Measurements from ENCODE around the gene PRRC2B. TPM values are rescaled to one million over a fixed set of nuclear protein-coding genes. Genes with fewer than 3 reads are reported as not detected.

Gene PRRC2B
- total and polyA plus RNA-seq, 2 experiments from 2014 or later = 45.0 to 193 TPM

DNA sequence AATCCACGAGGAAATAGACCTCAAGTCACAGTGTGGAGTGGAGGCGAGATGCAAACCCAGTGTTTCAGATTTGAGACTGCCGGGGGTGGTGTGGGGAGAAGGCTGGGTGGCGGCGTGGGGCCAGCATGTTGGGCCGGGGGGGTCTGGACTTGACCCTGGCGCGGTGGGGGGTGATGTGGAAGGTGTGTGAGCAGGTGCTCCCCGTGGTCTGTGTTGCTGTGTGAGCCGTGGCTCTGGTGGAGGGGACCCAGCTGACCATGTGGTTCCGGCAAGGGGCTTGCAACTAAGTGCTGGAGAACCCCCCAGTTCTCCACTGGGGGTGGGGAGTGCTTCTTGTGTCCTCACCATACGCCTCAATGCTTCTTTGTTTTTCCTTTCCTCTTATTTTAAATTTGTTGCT is 25.8 kb downstream of the PRRC2B start (continued):
- TF ChIP-seq, protein P1, sequence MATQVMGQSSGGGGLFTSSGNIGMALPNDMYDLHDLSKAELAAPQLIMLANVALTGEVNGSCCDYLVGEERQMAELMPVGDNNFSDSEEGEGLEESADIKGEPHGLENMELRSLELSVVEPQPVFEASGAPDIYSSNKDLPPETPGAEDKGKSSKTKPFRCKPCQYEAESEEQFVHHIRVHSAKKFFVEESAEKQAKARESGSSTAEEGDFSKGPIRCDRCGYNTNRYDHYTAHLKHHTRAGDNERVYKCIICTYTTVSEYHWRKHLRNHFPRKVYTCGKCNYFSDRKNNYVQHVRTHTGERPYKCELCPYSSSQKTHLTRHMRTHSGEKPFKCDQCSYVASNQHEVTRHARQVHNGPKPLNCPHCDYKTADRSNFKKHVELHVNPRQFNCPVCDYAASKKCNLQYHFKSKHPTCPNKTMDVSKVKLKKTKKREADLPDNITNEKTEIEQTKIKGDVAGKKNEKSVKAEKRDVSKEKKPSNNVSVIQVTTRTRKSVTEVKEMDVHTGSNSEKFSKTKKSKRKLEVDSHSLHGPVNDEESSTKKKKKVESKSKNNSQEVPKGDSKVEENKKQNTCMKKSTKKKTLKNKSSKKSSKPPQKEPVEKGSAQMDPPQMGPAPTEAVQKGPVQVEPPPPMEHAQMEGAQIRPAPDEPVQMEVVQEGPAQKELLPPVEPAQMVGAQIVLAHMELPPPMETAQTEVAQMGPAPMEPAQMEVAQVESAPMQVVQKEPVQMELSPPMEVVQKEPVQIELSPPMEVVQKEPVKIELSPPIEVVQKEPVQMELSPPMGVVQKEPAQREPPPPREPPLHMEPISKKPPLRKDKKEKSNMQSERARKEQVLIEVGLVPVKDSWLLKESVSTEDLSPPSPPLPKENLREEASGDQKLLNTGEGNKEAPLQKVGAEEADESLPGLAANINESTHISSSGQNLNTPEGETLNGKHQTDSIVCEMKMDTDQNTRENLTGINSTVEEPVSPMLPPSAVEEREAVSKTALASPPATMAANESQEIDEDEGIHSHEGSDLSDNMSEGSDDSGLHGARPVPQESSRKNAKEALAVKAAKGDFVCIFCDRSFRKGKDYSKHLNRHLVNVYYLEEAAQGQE (IDR thresholded peaks at IDR 0.05; ENCODE audit: unreplicated experiment) = no peak
- TF ChIP-seq ZNF114 (CRISPR knock-in tag; IDR thresholded peaks at IDR 0.05) (no peak), STAT1 (IDR thresholded peaks at IDR 0.05; ENCODE audit: unreplicated experiment) (no peak), POLR2AphosphoS5 (IDR thresholded peaks at IDR 0.05; ENCODE audit: low read depth) (no peak), JUNB (IDR thresholded peaks at IDR 0.05; ENCODE audit: unreplicated experiment) (no peak), EZH2phosphoT487 (IDR thresholded peaks at IDR 0.05; ENCODE audit: unreplicated experiment) (no peak)

DNA sequence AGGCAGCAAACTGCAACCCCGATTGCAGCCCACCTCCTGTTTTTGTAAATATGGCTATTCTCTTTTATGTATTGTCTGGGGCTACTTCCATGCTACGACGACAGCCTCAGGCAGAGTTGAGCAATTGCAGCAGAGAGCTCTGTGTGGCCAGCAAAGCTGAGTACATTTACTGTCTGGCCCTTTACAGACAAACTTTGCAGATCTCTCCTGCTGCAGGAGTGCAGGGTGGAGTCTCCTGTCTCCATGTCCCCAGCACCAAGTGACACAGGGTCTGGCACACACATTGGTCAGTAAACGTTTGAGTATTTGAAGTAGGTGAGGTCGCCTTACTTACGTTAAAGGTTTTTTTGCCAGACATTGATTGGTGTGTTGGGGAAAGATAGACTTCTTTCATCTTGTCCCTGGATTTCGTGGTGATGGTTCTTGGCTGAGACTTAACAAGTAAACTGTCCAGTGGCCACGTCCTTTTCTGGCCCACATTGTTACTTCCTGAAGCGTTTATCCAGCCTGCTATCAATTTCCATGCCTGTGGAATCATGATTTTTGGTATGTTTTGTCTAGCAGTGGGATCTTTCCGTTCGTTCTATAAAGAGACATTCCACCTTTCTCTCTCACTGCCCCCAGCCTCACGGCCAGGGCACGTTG is 27.2 kb downstream of the PRRC2B start:
- peak overlapping the region; percentile 32; the same call in 1 of the 3 replicates for H3K4me3 Mint-ChIP-seq

More for the DNA sequence above, 27.2 kb downstream of the PRRC2B start:
- H3K9me3 Mint-ChIP-seq = no peaks in the 10 kb centered on the region
- peaks cover 29% of the 10 kb centered on the region; the same call in 2 of the 3 replicates for H3K36me3 Mint-ChIP-seq (ENCODE audit: low read depth)
- Histone ChIP-seq H3K4me3 (peak overlapping the region; percentile 32; the same call in 1 of the 2 replicates), H3F3A (replicated peaks; ENCODE audit: low read depth) (peaks cover 40% of the 10 kb centered on the region), H3K27ac (ENCODE audit: low read depth) (peak overlapping the region; percentile 90), H3K27me3 (ENCODE audit: insufficient read depth) (no peaks in the 10 kb centered on the region), H3K36me3 (ENCODE audit: insufficient read depth) (no peaks in the 10 kb centered on the region), H4K20me1 (replicated peaks; ENCODE audit: insufficient read depth) (peaks cover 98% of the 10 kb centered on the region), H3K9me2 (ENCODE audit: insufficient read depth) (no peaks in the 10 kb centered on the region), H3K4me1 (ENCODE audit: insufficient read depth) (peaks cover 70% of the 10 kb centered on the region), H3K4me2 (peak overlapping the region; percentile 73), H3K79me2 (replicated peaks; ENCODE audit: insufficient read depth) (peaks cover 100% of the 10 kb centered on the region), H2AFZ (no peak overlapping the region)
- peak overlapping the region; percentile 65 for H3K27ac Mint-ChIP-seq
- TF ChIP-seq, protein P2, sequence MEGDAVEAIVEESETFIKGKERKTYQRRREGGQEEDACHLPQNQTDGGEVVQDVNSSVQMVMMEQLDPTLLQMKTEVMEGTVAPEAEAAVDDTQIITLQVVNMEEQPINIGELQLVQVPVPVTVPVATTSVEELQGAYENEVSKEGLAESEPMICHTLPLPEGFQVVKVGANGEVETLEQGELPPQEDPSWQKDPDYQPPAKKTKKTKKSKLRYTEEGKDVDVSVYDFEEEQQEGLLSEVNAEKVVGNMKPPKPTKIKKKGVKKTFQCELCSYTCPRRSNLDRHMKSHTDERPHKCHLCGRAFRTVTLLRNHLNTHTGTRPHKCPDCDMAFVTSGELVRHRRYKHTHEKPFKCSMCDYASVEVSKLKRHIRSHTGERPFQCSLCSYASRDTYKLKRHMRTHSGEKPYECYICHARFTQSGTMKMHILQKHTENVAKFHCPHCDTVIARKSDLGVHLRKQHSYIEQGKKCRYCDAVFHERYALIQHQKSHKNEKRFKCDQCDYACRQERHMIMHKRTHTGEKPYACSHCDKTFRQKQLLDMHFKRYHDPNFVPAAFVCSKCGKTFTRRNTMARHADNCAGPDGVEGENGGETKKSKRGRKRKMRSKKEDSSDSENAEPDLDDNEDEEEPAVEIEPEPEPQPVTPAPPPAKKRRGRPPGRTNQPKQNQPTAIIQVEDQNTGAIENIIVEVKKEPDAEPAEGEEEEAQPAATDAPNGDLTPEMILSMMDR (conservative IDR thresholded peaks at IDR 0.05; ENCODE audit: low read depth in 2 of 2) = 0 out of 4 replicates have a peak, but pooled peaks of 1 of the 2 experiments have one; percentile 11
- TF ChIP-seq ZNF331 (CRISPR knock-in tag; IDR thresholded peaks at IDR 0.05; ENCODE audit: low read depth) = no peak
- ATAC-seq (peak; percentile 32), DNase-seq (ENCODE audit: low spot score) (peak; percentile 56)
- peaks cover 72% of the 10 kb centered on the region for H3K4me1 Mint-ChIP-seq
- H3K27me3 Mint-ChIP-seq (ENCODE audit: insufficient read depth, low read depth, poor library complexity) = peaks cover 32% of the 10 kb centered on the region
